Esophagus mucosa (tissue), 1 donor: ENCODE results near the gene SORD. TPM values are rescaled to one million over a fixed set of nuclear protein-coding genes. Genes with fewer than 3 reads are reported as not detected.

ENCODE experiments used
- ATAC-seq: fragments of 200-7000 bp; cut with Tn5 transposase; one replicate; pipeline ENCODE4 v1.9.1; 2020
- total RNA-seq: library from RNA; stranded (reverse); gene quantifications from one replicate; pipeline ENCODE4 v1.2.4, GENCODE V29; 2023
- donor health status: DM: yes; HTN: yes; CAD: no.

SORD gene
- total RNA-seq, 1 donor from 2014 or later: 26.3 TPM

- peak; percentile 65 for ATAC-seq
Observed at GRCh38 chr15:45118131-45118588, 95.2 kb downstream of the SORD start.

- no peak for ATAC-seq
Observed at GRCh38 chr15:45118996-45119395, 96.0 kb downstream of the SORD start.

GRCh38 chr15:45120081-45120972 lies 97.3 kb downstream of the SORD start:
- no peak for ATAC-seq

- no peak for ATAC-seq
Observed at GRCh38 chr15:45121020-45121419, 98.0 kb downstream of the SORD start.

GRCh38 chr15:45121706-45122417 lies 98.9 kb downstream of the SORD start:
- ATAC-seq: peak; percentile 55

GRCh38 chr15:45122719-45123118 lies 99.7 kb downstream of the SORD start:
- ATAC-seq: no peak

- ATAC-seq: peak; percentile 67
Observed at GRCh38 chr15:45123397-45123796, 100.4 kb downstream of the SORD start.

- peak; percentile 13 for ATAC-seq
Observed at GRCh38 chr15:45126535-45127158, 103.7 kb downstream of the SORD start.

Other genes starting within 250 kb of the SORD start
- not detected for gene TERB2, start 66.5 kb upstream of the SORD start, total RNA-seq
- 29.3 TPM for gene DUOX2, start 91.0 kb downstream of the SORD start, total RNA-seq
- gene DUOXA2, start 91.1 kb downstream of the SORD start, total RNA-seq: 10.4 TPM
- gene DUOXA1, start 106.7 kb downstream of the SORD start, total RNA-seq: 131 TPM
- 114 TPM for gene DUOX1, start 106.8 kb downstream of the SORD start, total RNA-seq
- 1.6 TPM for gene SHF, start 164.8 kb downstream of the SORD start, total RNA-seq
- not detected for gene SLC28A2, start 229.0 kb downstream of the SORD start, total RNA-seq